Panc1 (cell line): ENCODE data around the gene RMDN3.

Experiments
- POLR2AphosphoS5 ChIP-seq: IDR thresholded peaks from 2 replicates; pipeline ENCODE4 v1.6.1; 2012; ENCODE audit warnings: mild to moderate bottlenecking, low read depth, low read length, moderate library complexity
- TF ChIP-seq, protein P1 (sequence below): fragments of 450-650 bp; IDR thresholded peaks from 2 replicates; pipeline ENCODE4 v1.5.1; 2017; ENCODE audit warnings: mild to moderate bottlenecking
- TF ChIP-seq, protein P2 (sequence below), 2 experiments: IDR thresholded peaks; 2 replicates each; pipeline ENCODE4 v1.6.1; 2011 to 2012; ENCODE audit warnings: low read depth in 2 of 2, control low read depth in 1 of 2, low read length in 1 of 2, mild to moderate bottlenecking in 1 of 2, moderate library complexity in 1 of 2; ENCODE audit not compliant: insufficient read depth in 1 of 2

- TF ChIP-seq, protein P1, sequence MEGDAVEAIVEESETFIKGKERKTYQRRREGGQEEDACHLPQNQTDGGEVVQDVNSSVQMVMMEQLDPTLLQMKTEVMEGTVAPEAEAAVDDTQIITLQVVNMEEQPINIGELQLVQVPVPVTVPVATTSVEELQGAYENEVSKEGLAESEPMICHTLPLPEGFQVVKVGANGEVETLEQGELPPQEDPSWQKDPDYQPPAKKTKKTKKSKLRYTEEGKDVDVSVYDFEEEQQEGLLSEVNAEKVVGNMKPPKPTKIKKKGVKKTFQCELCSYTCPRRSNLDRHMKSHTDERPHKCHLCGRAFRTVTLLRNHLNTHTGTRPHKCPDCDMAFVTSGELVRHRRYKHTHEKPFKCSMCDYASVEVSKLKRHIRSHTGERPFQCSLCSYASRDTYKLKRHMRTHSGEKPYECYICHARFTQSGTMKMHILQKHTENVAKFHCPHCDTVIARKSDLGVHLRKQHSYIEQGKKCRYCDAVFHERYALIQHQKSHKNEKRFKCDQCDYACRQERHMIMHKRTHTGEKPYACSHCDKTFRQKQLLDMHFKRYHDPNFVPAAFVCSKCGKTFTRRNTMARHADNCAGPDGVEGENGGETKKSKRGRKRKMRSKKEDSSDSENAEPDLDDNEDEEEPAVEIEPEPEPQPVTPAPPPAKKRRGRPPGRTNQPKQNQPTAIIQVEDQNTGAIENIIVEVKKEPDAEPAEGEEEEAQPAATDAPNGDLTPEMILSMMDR: no peak
- TF ChIP-seq POLR2AphosphoS5: no peak
- TF ChIP-seq, protein P2, sequence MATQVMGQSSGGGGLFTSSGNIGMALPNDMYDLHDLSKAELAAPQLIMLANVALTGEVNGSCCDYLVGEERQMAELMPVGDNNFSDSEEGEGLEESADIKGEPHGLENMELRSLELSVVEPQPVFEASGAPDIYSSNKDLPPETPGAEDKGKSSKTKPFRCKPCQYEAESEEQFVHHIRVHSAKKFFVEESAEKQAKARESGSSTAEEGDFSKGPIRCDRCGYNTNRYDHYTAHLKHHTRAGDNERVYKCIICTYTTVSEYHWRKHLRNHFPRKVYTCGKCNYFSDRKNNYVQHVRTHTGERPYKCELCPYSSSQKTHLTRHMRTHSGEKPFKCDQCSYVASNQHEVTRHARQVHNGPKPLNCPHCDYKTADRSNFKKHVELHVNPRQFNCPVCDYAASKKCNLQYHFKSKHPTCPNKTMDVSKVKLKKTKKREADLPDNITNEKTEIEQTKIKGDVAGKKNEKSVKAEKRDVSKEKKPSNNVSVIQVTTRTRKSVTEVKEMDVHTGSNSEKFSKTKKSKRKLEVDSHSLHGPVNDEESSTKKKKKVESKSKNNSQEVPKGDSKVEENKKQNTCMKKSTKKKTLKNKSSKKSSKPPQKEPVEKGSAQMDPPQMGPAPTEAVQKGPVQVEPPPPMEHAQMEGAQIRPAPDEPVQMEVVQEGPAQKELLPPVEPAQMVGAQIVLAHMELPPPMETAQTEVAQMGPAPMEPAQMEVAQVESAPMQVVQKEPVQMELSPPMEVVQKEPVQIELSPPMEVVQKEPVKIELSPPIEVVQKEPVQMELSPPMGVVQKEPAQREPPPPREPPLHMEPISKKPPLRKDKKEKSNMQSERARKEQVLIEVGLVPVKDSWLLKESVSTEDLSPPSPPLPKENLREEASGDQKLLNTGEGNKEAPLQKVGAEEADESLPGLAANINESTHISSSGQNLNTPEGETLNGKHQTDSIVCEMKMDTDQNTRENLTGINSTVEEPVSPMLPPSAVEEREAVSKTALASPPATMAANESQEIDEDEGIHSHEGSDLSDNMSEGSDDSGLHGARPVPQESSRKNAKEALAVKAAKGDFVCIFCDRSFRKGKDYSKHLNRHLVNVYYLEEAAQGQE (IDR thresholded peaks at IDR 0.05; ENCODE audit: insufficient read depth in 1 of 2, low read depth in 2 of 2, low read length in 1 of 2): no peak
Observed at GRCh38 chr15:40775740-40776536, 20.9 kb upstream of the RMDN3 start.
